Activated naive CD8-positive, alpha-beta T cell treated with anti-CD3 and anti-CD28 coated beads for 36 hours (primary cell): ENCODE results near the gene PHC2. TPM values are rescaled to one million over a fixed set of nuclear protein-coding genes. Genes with fewer than 3 reads are reported as not detected.

ENCODE experiments used
- DNase-seq: peaks from one replicate; pipeline ENCODE4 v3.0.0; 2021
- H3K27ac Mint-ChIP-seq: one replicate; pipeline ENCODE4 v1.8.0; 2022; ENCODE audit warnings: mild to moderate bottlenecking, moderate library complexity, mixed read lengths
- H3K27me3 Mint-ChIP-seq: one replicate; pipeline ENCODE4 v1.8.0; 2022; ENCODE audit warnings: mild to moderate bottlenecking, mixed read lengths
- H3K36me3 Mint-ChIP-seq: one replicate; pipeline ENCODE4 v1.8.0; 2021; ENCODE audit warnings: mild to moderate bottlenecking, mixed read lengths
- H3K4me1 Mint-ChIP-seq: one replicate; pipeline ENCODE4 v1.8.0; 2021; ENCODE audit warnings: mixed read lengths
- H3K4me3 Mint-ChIP-seq: one replicate; pipeline ENCODE4 v1.8.0; 2022; ENCODE audit warnings: mild to moderate bottlenecking, moderate library complexity, mixed read lengths
- H3K9me3 Mint-ChIP-seq: one replicate; pipeline ENCODE4 v1.8.0; 2022; ENCODE audit warnings: mixed read lengths
- total RNA-seq, 2 experiments: library from RNA; stranded (reverse); gene quantifications; one replicate each; pipeline ENCODE4 v1.2.3, GENCODE V29; 2021

Gene PHC2
- total RNA-seq, 2 experiments from 2014 or later = 26.9 to 28.7 TPM

DNA sequence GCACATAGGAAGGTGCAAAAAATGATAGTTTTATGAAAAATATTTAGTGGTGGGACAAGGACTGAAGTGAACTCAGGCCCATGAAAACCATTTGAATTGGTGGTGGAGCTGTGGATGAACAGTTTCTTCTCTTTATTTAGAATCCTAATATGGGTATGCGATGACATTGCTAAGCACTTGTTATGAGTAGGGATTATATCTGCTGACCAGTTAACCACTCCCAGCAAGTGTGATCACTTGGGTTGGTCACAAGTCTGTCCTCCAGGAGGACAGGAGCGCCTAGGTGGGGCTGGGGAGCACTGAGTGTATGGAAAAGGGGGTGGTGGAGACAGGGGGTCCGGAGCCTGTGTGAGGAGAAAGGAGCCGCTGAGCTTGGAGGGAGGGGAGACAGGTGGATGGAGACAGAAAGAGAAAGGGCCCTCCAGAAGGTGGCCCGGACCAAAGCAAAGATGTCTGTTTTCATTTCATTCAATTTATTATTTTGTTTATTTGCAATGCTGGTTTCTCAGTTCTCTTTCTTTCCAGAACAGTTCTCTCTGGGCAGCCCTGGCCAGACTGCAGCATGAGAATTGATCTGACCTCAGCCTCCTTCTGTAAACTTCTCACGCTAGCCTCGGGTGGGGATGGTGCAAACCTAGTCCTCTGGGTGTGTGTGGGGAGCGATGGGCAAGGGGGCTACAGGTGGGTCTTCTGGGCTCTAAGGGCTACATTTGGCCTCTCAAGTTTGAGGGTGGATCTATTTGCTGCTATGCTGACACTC, 31.7 kb upstream of the PHC2 start:
- Mint-ChIP-seq H3K27me3 (no peaks in the 10 kb centered on the region), H3K27ac (no peak overlapping the region), H3K36me3 (no peaks in the 10 kb centered on the region), H3K9me3 (no peaks in the 10 kb centered on the region), H3K4me3 (no peak overlapping the region), H3K4me1 (no peaks in the 10 kb centered on the region)
- no peak for DNase-seq

DNA sequence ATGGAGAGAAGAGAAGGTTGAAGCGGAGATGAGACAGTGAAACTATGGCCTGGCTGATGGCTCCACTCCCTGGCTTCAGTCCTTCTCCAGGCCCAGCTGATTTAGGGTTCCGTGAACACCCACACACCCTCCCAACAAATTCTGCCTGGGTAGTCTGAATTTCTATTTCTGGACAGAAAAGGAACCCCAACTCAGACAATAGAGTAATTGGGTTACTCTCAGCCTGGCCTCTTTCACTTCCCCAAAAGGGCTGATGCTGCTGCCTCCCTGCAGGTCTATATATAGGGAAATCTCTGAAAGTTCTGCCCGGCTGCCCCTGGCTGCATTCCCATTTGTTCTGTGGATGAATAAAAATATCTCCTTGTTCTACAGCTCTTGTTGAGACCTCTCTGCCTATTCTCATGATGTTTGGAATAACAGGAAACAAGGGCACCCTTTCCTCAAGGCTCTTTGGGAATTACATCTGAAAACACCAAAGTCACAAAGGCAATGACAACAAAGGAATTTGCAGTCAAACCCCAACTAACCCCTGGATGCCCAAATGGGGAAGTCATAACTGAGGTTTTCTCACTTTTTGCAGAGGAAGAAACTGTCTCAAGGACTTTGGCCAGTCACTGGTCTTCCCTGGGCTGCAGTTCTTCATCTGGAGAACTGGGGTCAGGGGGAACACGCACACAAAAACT, 30.2 kb upstream of the PHC2 start:
- no peaks in the 10 kb centered on the region for H3K27me3 Mint-ChIP-seq
- H3K27ac Mint-ChIP-seq = no peak overlapping the region
- H3K4me1 Mint-ChIP-seq = no peaks in the 10 kb centered on the region
- H3K4me3 Mint-ChIP-seq = no peak overlapping the region
- no peaks in the 10 kb centered on the region for H3K9me3 Mint-ChIP-seq
- no peak for DNase-seq
- H3K36me3 Mint-ChIP-seq = no peaks in the 10 kb centered on the region

- H3K27me3 Mint-ChIP-seq = no peaks in the 10 kb centered on the region
- no peaks in the 10 kb centered on the region for H3K9me3 Mint-ChIP-seq
- H3K27ac Mint-ChIP-seq = no peak overlapping the region
- no peak overlapping the region for H3K4me3 Mint-ChIP-seq
- no peak for DNase-seq
- H3K36me3 Mint-ChIP-seq = no peaks in the 10 kb centered on the region
- H3K4me1 Mint-ChIP-seq = peaks cover 3% of the 10 kb centered on the region
Measured at GRCh38 chr1:33460144-33460543, 29.2 kb upstream of the PHC2 start.

DNA sequence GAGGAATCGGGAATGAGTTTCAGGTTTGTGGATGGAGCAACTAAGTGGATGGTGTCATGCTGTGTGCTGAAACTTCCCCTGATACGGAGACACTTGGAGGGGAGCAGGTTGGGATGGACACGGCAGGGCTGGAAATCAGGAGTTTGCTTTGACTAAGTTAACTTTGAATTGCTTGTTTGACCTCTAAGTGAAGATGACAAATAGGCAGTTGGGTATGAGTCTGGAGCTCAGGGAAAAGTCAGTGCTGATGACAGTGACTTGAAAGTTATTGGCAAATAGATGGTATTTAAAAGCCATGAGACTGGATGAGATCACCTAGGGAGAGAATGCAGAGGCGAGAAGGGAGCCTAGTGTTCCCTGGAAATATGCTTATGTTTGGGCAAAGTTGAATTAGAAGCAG, 28.8 kb upstream of the PHC2 start:
- Mint-ChIP-seq H3K27ac (no peak overlapping the region), H3K4me3 (no peak overlapping the region), H3K4me1 (peaks cover 3% of the 10 kb centered on the region), H3K9me3 (no peaks in the 10 kb centered on the region), H3K27me3 (no peaks in the 10 kb centered on the region), H3K36me3 (no peaks in the 10 kb centered on the region)
- no peak for DNase-seq

DNA sequence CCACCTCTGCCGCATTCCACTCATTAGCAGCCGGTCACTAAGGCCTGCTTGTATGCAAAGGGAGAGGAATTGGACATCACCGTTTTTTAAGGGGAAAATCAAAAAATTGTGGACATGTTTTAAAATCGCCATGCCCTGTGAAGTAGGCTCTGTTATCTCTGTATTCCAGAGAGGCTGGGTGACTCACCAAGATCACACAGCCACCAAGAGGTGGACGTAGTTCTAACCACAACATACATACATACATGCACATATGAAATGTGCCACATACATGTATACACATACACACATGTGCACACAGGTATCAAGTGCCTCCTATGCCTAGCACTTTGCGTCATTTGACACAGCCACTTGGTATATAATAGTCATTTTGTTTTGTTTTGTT, 25.6 kb upstream of the PHC2 start:
- no peaks in the 10 kb centered on the region for H3K9me3 Mint-ChIP-seq
- no peaks in the 10 kb centered on the region for H3K36me3 Mint-ChIP-seq
- H3K27ac Mint-ChIP-seq = no peak overlapping the region
- peaks cover 3% of the 10 kb centered on the region for H3K4me1 Mint-ChIP-seq
- H3K27me3 Mint-ChIP-seq = peaks cover 5% of the 10 kb centered on the region
- DNase-seq = no peak
- H3K4me3 Mint-ChIP-seq = no peak overlapping the region

GRCh38 chr1:33455539-33456501, 24.9 kb upstream of the PHC2 start:
- H3K4me1 Mint-ChIP-seq = peaks cover 3% of the 10 kb centered on the region
- peak; percentile 32 for DNase-seq
- H3K27ac Mint-ChIP-seq = no peak overlapping the region
- H3K36me3 Mint-ChIP-seq = no peaks in the 10 kb centered on the region
- H3K27me3 Mint-ChIP-seq = peaks cover 5% of the 10 kb centered on the region
- no peaks in the 10 kb centered on the region for H3K9me3 Mint-ChIP-seq
- H3K4me3 Mint-ChIP-seq = no peak overlapping the region

DNA sequence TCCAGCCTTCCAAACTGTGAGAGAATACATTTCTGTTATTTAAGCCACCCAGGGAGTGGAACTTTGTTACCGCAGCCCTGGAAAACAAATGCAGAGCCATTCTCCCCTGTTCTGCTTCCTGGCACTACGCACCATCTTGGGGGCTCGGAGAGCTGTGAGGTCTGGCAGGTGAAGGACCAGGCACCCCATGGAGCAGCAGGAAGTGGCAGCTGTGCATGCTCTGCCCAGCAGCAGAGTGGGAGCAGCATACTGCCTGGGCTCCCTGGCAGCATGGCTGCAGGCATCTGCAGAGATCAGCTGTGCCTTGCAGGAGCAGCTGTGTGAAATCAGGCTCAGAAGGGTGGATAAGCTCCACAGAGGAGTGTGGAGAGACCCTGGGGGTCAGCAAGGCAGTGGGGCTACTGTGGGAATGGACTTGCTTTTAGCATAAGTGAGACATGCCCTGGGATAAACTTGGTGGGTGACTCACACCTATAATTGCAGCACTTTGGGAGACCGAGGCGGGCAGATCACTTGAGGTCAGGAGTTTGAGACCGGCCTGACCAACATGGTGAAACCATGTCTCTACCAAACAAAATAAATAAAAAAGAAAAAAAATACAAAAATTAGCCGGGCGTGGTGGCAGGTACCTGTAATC, 23.9 kb upstream of the PHC2 start:
- Mint-ChIP-seq H3K9me3 (no peaks in the 10 kb centered on the region), H3K27me3 (peaks cover 12% of the 10 kb centered on the region), H3K4me1 (peaks cover 3% of the 10 kb centered on the region), H3K4me3 (no peak overlapping the region), H3K36me3 (no peaks in the 10 kb centered on the region), H3K27ac (no peak overlapping the region)
- DNase-seq = no peak

GRCh38 chr1:33446590-33446989, 15.7 kb upstream of the PHC2 start:
- Mint-ChIP-seq H3K27me3 (peaks cover 31% of the 10 kb centered on the region), H3K36me3 (no peaks in the 10 kb centered on the region), H3K4me1 (no peaks in the 10 kb centered on the region), H3K4me3 (no peak overlapping the region), H3K27ac (no peak overlapping the region), H3K9me3 (no peaks in the 10 kb centered on the region)
- DNase-seq = no peak

DNA sequence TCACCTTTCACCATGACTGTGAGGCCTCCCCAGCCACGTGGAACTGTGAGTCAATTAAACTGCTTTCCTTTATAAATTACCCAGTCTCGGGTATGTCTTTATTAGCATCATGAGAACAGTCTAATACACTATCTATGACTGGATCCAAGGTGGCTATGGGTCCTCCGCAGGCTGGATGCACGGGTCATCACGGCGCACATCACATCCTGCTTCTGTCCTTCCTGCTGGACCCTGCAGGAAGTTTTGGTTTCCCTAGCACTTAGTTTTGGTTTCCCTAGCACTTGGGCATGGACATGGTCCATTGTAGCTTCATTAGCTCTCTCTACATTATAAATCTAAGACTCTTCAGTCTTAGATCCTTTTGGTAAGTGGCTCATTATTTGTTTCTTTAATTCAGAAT, 14.2 kb upstream of the PHC2 start:
- no peak for DNase-seq
- Mint-ChIP-seq H3K4me3 (no peak overlapping the region), H3K9me3 (no peaks in the 10 kb centered on the region), H3K4me1 (no peaks in the 10 kb centered on the region), H3K27ac (no peak overlapping the region), H3K27me3 (peaks cover 29% of the 10 kb centered on the region), H3K36me3 (no peaks in the 10 kb centered on the region)

DNA sequence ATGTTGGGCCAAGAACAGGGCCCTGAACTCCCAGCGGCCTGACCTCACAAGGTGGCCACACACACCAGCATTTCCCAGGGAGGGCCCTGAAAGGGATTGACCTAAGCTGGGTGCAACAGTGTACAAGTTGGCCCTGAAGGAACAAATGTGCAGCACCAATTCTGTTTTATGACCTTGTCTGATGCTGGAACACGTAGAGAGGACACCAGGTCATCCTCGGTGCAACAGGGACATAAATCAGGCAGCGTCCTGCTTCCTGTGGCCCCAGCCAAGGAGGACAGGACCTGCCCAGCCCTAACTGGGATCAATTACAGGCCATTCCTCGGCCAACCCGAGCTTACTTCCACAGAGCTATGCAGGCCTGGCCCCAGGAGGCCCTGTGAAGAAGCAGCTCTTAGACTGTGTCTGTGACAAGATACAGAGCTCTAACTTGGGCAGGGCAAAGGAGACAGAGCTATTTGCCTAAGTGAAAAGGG, 12.8 kb upstream of the PHC2 start:
- no peak for DNase-seq
- no peaks in the 10 kb centered on the region for H3K9me3 Mint-ChIP-seq

GRCh38 chr1:33443080-33443704, 12.3 kb upstream of the PHC2 start:
- Mint-ChIP-seq H3K4me3 (no peak overlapping the region), H3K27me3 (peaks cover 16% of the 10 kb centered on the region), H3K4me1 (no peaks in the 10 kb centered on the region), H3K9me3 (no peaks in the 10 kb centered on the region), H3K27ac (no peak overlapping the region), H3K36me3 (no peaks in the 10 kb centered on the region)
- DNase-seq = no peak

More for the DNA sequence above, 12.8 kb upstream of the PHC2 start:
- H3K27me3 Mint-ChIP-seq = peaks cover 21% of the 10 kb centered on the region
- H3K4me1 Mint-ChIP-seq = no peaks in the 10 kb centered on the region
- H3K36me3 Mint-ChIP-seq = no peaks in the 10 kb centered on the region
- H3K27ac Mint-ChIP-seq = no peak overlapping the region
- no peak overlapping the region for H3K4me3 Mint-ChIP-seq

- H3K27ac Mint-ChIP-seq = no peak overlapping the region
- no peaks in the 10 kb centered on the region for H3K9me3 Mint-ChIP-seq
- peaks cover 12% of the 10 kb centered on the region for H3K27me3 Mint-ChIP-seq
- no peak for DNase-seq
- no peaks in the 10 kb centered on the region for H3K36me3 Mint-ChIP-seq
- no peaks in the 10 kb centered on the region for H3K4me1 Mint-ChIP-seq
- no peak overlapping the region for H3K4me3 Mint-ChIP-seq
Measured at GRCh38 chr1:33442141-33442540, 11.2 kb upstream of the PHC2 start.

DNA sequence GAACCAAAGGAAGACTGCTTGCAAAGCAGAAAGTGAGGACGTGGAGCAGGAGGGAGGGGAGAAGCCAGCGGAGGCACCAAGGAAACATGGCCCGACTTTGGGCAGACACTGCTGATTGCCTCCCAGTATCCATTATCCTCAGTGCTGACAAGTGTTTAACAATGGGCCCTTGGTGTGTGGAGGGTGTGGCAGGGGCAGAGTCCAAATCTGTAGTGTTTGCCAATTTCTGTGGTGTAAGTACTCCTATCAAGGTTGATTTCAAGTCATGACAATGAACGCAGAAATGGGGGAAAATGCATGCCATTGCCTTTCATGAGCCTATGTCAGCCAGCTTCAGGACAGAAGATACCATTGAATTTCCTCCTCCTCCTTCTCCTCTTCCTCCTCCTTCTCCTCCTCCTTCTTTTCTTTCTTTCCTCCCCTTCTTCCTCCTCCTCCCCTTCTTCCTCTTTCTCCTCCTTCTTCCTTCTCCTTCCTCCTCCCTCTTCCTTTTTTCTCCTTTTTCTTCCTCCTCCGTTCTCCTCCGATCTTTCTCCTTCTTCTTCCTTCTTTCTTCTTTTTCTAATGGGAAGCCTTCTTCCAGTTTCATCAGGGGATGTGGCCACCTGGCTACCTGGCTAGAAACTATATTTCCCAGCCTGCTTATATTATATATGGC, 10.3 kb upstream of the PHC2 start:
- Mint-ChIP-seq H3K4me1 (no peaks in the 10 kb centered on the region), H3K4me3 (no peak overlapping the region), H3K27me3 (peaks cover 9% of the 10 kb centered on the region), H3K36me3 (no peaks in the 10 kb centered on the region), H3K27ac (no peak overlapping the region), H3K9me3 (no peaks in the 10 kb centered on the region)
- no peak for DNase-seq

GRCh38 chr1:33439662-33440061, 8.8 kb upstream of the PHC2 start:
- H3K4me1 Mint-ChIP-seq = no peaks in the 10 kb centered on the region

More at GRCh38 chr1:33439662-33440061, 8.8 kb upstream of the PHC2 start:
- no peak overlapping the region for H3K4me3 Mint-ChIP-seq
- no peaks in the 10 kb centered on the region for H3K9me3 Mint-ChIP-seq
- DNase-seq = no peak
- peaks cover 8% of the 10 kb centered on the region for H3K27me3 Mint-ChIP-seq
- H3K27ac Mint-ChIP-seq = no peak overlapping the region
- H3K36me3 Mint-ChIP-seq = no peaks in the 10 kb centered on the region
